NCI-H2081 (cell line): ENCODE data around the gene KRTDAP.

Experiments
- DNase-seq, 2 experiments: peaks; one replicate each; lab custom pipeline; 2025; lab: John Stamatoyannopoulos, UW

KRTDAP gene, protein sequence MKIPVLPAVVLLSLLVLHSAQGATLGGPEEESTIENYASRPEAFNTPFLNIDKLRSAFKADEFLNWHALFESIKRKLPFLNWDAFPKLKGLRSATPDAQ

DNA sequence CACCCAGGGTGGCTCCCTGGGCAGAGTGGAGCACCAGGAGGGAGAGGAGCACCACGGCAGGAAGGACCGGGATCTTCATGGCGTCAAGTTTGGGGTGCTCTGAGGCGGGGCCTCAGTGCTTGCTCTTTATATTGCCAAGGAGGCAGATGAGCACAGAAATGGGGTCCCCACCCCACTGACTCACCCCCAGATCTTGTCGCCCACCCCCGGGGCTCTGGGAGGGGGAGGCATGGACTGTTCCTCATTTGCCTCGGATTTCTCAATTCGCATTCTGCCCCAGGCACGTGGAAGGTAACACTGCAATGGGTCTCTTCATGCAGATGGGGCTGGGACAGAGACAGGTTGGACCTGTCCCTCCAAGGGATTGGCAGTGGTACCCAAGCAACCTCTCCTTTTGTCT is at the start of gene KRTDAP:
KRTDAP (minus strand) TSS at position 101 of the 400 bp plus-strand sequence; CDS start at position 79, 22 bp downstream.
- DNase-seq: no peak

DNA sequence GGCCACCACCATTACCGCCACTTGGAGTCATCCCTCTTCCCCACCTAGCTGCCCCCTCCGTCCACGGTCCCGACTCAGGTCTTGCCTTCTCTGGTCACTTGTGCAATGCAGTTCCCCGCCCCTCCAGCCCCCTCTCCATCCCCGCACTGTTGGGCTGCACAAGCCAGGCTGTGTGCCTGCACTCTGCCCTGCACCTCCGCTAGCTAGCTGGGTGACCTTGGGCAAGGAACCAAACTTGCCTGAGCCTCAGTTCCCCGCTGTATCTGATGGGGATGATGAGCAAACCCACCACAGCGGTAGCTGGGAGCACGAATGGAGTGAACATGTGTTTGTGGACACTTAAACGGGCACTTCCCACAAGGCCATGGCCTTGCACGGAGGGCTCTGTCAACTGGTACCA is 49.6 kb upstream of the KRTDAP start:
- DNase-seq: no peak

DNA sequence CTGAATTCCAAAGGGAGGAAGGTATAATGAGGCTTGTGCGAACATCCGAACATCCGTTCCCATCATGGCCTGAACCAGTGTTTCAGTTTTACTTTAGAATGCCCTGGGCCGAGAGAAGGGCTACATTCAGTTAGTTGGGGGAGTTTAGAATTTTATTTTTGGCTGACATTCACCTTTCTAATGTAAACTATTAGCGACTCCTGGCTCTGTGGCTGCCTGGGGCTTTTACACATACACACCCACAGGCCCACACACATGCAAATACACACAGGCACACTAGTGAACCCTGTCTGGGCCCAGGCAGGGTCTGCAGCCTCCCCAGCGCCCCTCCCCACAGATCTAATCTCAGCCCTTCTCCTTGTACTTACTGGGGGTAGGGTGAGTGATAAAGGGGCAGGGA is 49.0 kb upstream of the KRTDAP start:
- DNase-seq: no peak

DNA sequence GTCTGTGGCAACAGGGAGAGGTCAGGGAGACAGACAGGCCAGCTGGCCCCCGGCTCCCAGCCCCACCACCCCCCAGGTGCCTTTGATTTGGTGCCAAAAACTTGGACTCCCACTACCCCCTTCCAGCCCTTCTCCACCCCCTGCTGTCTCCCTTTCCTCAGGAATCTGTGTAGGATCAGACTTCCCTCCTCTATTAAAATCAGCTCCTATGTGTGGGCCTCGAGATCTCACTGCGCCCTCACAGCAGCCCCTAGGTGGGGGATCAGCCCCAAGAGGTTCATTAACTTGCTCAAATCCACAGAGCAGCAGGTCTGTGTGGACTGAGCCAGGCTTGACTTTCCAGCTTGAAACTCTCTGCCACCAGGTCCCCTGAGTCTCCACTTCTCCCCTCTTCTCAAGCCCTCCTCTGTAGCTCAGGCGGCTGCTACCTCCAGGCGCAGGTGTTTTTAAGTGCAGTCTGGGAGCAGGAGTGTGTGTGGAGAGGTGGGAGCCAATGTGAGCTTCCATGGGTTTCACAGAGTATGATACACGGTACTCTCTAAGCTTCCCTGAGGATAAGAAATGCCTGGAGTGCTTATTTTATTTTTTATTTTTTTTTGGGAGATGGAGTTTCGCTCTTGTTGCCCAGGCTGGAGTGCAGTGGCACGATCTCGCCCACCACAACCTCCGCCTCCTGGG is 44.7 kb upstream of the KRTDAP start:
- no peak for DNase-seq

DNA sequence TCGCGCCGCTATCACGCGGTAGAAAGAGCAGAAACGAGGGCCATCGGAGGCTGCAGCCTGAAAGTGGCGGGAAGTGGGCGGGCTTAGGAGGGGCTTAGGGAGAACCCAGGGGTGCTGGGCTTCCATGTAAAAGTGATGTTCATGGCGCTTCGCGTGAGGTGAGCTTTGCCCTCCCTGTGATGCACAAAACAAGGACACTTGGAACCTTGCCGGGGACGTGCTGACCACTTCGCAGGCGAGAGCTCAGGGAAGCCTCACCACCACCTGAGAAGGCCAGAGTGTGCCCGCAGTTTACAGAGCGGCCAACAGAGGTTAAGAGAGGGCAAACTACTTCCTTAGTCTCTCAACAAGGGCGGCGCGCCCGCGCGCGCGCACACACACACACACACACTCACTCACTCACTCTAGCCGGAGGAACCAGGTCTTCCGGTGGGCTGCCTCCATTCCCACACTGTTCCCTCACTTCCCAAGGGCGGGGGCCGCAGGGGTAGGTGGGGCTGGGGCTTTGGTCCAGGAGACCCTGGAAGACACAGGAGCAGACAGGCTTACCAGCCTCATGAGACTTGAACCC is 43.6 kb upstream of the KRTDAP start:
- no peak for DNase-seq

DNA sequence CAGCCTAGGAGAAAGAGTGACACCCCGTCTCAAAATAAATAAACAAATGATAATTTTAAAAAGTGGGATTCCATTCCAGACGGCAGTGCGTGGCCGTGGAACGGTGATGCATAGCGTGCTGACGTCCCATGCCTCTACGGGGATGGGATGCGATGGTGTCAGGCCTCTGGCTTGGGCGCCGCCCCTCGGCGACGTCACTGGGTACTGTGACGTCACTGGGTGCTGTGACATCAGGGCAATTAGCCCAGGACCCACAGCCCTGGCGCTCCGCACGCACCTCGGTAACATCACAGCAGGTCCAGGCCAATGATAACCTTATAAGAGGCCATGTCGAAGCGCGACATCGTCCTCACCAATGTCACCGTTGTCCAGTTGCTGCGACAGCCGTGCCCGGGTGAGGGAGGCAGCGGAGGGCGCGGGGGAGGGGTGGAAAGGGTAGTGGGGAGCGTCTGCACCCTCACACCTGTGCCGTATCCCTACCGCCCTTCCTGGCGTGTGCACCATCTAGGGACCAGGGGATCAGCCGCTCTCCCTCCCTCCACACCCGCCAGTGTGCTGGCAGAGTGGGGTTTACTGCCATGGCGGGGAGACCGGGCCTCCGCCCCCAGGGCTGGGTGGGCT is 43.0 kb upstream of the KRTDAP start, which contains the start of gene GAPDHS:
GAPDHS (plus strand) TSS at position 256 of the 621 bp plus-strand sequence; CDS start at position 328, 72 bp downstream.
- no peak for DNase-seq

DNA sequence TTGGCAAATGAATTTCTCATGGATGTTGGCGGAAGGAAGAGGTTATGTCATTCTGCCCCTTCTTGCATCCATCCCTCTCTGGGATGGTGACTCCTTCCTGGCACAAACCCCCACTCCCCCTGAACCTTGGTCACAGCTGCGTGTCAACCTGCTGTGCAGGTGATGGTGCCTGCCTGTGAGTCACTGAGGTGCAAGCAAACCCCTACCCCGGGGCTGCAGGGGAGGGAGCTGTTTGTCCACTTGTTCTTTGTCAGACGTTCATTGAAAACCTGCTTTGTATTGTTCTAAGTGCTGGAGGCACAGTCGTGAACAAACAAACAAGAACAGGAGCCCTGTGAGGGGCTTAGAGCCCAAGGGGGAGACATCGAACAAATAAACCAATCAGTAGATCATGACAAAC is 41.0 kb upstream of the KRTDAP start:
- DNase-seq: no peak

DNA sequence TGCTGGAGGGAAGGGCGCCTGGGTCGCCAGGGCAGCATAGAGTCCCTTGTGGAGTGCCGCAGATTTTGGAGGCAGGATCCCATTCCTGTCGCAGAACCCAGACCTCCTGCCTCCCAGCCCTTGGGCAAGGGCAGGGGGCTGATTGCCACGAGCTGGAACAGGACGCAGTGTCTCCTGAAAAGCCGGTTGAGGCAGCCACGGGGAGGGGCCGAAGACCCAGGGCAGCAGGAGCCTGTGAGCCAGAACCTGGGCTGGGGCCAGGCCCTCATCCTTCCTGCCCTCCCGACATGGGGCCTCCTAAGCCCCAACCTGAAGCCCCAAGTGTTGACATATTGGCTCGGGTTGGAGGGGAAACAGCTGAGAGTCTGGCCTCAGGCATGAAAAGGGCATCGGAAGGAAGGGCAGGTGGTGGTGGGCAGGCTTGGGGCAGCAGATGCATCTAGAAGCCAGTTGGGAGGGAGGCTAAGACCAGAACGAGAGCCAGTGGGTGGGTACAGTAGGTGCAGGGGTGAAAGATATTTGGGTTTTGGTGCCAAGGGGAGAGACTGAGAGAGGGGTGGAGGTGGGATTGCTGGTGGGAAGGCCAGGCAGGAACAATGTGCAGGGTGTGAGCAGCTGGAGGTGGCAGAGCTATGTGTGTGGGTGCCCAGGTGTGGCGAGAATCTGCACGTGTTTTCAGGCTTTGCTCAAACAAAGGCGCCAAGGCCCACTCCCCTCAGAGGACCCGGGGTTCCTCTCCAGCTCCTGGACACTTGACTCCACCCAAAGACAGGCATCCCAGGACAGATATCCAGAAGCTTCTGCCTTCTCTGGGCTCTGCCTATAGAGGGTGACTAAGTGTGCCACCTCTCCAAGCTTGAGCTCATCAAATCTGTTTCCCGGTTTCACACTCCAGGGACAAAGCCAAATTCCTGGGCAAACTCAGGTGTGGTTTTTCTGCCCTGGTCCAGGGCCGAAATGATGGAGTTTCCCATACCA is 39.3 kb upstream of the KRTDAP start:
- DNase-seq: no peak

DNA sequence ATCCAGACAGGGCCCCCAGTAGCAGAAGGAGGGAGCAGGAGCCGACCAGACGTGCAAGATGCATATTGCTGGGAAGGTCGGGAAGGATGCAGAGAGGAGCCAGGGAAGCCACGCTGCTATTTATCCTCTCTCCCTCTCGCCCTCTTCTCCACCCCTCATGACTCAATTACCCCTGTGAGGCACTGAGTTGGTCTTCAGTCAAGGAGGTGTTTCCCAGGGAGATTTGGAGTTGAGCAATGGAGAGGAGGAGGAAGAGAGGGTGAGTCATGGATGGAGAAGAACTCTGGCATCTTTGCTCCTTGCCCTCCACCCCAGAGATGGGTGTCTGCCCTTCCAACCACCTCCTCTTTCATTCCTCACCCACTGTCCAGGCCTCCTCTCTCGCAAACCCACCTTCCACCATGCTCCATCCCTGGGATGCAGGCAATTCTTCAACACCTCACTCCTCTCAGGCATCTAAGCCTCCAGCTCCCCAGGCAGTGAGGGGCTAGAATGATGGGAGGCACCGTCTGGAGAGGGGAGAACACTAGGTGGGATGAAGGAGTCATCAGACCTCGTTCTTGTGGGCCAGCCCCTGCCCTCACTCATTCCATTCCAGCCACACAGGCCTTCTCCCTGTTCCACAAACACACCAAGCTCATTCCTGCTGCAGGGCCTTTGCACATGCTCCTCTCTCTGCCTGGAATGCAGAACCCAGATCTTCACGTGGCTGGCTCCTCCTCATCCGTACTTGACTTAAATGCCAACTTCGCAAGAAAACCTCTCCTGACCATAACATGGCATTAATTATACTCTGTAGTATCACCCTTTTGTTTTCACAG is 38.2 kb upstream of the KRTDAP start, which contains the start of gene SBSN:
SBSN (minus strand) TSS at position 94 of the 821 bp plus-strand sequence; CDS start at position 64, 30 bp downstream.
- DNase-seq: no peak

DNA sequence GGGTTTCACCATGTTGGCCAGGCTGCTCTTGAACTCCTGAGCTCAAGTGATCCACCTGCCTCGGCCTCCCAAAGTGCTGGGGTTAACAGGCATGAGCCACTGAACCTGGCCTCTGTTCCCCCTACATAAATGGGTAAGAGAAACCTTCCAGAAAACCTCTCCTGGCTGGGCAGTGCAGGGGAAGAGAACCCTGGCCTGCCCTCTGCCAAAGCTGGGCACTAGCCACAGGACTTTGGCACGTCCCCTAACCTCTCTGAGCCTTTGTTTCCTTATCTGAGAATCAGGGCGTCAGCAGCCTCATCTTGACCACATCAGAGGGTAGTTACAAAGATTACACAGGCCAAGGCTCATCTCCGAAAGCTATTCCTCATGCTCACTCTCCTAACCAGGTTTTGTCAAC is 35.6 kb upstream of the KRTDAP start:
- no peak for DNase-seq

DNA sequence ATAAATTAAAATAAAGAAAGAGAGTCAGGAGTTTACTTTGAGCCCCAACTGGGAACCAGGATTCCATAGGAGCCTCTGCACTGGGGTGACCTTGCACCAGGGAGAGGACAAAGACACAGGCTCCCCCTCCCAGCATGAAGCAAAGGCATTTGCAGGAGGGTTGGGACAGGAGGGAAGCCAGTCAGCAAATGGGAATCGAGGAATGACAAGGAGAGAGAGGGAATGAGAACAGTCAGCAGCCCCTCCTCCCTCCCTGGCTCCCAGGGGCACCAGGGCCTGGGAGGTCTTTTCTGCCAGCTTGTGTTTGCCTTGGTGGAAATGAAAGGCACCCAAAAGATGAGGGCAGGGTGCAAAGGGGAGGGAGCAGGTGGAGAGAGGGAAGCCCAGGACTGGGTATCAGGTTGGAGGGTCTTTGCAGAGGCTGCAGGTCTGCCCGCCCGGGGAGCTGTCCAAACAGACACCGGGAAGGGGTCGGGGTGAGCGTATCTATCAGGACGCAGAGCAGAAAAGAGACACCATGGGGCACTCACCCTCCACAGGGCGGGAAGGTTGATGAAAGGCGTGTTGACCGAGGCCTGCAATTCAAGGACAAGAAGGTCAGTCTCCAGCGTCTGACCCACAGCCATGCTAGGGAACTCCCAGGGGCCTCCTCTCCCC is 34.0 kb upstream of the KRTDAP start:
- DNase-seq: no peak

DNA sequence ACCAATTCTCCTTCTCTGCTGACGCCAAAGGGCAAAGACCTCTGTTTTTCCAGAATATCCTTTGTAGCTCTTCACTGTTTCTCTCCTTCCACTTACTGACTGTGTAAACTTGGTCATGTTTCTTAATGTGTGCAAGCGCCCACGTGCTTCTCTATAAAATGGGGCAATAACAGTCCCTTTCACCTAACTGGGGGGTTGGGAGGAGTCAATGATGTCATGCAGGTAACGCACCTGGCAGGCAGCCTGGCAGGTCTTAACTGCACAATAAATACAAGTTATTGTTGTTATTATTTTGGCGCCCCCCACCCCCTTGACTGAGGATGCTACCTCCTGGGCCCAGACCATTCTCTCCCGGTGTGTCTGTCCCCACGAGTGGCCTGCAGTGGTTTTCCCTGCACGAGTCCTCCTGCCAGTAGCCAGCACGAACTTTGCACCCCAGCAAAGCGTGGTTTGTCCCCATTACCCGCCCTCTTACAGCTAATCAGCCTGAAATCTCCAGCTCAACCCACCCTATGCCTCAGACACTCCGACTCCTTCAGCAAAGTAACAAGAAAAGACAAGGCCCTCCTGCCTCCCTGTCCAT is 32.6 kb upstream of the KRTDAP start:
- no peak for DNase-seq

DNA sequence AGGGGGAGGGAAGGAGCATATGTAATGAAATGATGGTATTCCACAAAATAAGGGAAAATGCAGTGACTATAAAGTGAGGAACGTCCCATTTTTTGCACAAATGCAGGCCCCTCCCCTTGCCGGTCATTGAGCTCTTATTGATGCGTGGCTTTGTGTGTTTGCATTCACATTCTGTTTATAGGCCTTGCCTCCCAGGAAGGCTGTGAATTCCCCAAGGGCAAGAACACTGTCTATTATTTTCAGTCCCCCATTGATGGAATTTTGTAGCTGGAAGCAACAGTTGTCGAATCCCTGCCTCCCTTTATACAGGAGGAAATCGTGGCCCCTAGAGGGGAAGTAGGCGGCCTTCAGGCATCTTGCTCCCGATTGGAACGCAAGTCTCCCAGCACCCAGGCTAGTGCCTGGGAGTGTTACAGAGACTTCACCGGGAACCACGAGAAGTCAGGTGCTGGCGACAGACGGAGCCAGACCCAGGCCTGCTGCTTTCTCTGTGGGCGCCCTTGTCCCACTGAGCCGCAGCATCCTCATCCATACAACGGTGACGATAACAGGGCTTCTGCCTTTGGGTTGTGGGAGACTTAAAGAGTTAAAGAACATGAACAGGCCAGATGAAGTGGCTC is 31.0 kb upstream of the KRTDAP start:
- DNase-seq: no peak

DNA sequence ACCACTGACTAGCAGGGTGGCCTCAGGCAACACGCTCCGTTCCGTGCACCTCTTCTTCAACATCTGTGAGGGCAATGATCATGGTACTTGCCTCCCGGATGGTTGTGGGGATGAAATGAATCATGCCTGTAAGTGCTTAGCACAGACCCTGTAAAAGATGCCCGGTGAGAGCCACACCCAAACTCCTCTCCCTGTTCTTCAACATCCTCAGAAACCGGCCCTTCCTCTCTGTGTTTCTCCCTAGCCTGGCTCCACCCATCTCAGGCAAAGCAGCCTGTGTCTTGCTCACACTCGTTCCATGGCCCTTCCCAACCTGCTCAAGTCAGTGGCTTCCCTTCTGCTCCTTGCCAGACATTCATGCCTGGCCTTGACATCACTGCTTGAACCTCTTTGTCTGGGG is 29.0 kb upstream of the KRTDAP start:
- DNase-seq: no peak

DNA sequence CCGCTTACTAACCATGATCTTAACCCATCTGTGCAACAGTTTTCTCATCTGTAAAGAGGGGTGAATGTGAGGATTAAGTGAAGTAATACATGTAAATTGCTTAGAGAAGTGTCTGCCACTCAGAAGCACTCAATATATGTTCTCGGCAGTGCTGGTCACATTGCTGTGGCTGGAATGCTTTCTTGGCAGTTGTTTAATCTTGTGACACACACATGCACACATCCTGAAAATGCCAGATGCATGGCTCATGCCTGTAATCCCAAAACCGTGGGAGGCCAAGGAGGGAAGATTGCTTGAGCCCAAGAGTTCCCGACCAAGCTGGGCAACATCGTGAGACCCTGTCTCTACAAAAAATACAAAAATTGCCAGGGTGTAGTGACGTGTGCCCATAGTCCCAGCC is 28.0 kb upstream of the KRTDAP start:
- no peak for DNase-seq

DNA sequence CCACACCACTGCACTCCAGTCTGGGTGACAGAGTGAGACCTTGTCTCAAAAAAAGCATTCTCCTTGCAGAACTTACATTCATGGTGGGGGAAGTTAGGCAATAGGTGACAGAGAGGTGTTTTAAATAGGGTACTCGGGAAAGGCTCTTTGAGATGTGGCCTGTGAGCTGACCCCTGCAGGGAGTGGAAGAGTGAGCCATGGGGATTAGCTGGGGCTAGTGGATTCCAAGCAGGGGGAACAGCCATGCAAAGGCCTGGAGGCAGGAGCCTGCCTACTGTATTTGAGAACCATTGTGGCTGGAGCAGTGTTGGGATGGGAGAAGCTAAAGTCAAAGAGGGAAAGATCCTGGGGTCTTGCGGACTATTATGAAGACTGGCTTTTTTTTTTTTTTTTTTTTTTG is 27.1 kb upstream of the KRTDAP start:
- DNase-seq: no peak

DNA sequence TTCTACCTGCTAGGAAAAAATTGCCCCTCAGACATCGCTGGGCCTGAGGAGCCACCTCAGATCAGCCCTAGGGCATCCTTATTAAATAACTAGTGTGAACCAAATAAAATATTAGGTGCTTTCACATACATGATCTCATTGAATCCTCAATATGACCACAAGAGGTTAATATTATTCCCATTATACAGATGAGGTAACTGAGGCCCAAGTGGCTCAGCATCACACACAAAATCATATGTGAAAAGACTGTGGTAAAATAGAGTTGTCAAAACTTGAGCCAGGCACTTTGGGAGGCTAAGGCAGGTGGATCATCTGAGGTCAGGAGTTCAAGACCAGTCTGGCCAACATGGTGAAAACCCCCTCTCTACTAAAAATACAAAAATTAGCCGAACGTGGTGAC is 26.0 kb upstream of the KRTDAP start:
- DNase-seq: no peak

DNA sequence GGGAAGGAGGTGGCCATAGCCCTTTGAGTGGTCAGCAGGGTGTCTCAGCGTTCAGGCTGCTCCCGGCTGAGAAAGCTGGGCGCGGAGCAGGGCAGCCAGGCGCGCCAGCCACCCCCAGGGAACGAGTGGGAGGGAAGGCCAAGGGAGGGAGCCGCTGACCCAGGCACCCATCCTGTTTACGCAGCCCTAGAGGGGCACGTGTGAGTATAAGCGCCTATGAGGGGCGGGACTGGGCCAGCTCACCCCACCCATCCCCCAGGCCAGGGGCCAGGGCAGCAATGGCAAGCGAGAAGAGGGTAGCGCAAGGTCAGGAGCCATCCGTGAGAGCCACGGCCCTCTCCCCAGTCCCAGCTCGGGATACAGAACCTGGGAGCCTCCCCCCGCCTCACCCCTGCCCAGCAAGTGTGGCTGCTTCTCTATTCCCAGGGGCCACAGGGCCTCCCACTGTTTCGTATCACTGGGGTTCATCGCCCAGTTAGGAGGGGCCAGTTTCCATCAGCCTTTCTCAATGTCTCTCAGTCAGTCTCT is 24.1 kb upstream of the KRTDAP start:
- no peak for DNase-seq

DNA sequence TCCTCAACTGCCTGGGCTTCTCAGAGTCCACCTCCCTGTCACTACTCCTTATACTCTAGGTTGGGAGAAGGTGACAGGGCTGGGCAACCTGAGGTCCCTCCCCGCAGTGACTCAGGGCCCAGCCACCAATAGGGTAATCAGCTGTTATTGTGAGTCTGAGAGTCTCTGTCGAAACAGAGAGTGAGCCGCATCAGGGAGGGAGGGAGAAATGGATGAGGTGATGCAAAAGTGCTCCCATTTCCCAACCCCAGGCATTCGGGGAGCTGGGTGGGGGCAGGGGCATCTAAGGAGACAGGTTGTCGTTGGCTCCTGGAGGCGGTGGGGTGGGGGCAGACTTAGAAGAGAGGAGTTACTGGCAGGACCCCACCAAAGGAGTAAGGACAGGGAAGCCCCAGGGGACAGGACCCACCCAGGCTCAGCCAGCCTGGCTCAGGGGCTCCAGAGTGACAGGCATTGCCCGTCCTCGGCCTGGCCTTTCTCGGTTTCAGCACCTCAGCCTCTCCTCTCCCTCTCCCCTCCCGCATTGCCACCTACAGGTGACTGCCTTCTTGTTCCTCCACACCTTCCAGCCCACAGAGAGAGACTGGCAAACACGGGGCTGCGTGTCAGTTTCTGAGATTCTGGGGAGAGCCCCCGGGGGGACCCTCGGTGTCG is 23.5 kb upstream of the KRTDAP start, which contains the start of gene DMKN:
DMKN (minus strand) TSS at position 22 of the 654 bp plus-strand sequence. CDS start 174 bp downstream, outside the sequence.
- DNase-seq: no peak
